HEK293 (cell line): Measurements from ENCODE around the gene THUMPD3.

Experiments used
- CTCF ChIA-PET: fragments of 350-600 bp; formaldehyde crosslinking; extraction: SDS; loops from one replicate; lab custom pipeline; 2021; ENCODE audit warnings: antibody characterized with exemption; lab: Yijun Ruan, JAX
- POLR2A ChIA-PET: fragments of 300-600 bp; formaldehyde crosslinking; extraction: SDS; loops from one replicate; lab custom pipeline; 2020; ENCODE audit warnings: antibody characterized with exemption, inconsistent platforms; lab: Yijun Ruan, JAX
- H3K27ac ChIP-seq: fragments of 200-500 bp; sonication (Bioruptor generic); 2 replicates; pipeline ENCODE4 v1.5.1; 2014; ENCODE audit warnings: low read depth, low read length, control low read depth, inconsistent platforms; ENCODE audit errors: extremely low read depth
- H3K36me3 ChIP-seq, 2 experiments: fragments of 200-500 bp in 1 of 2; sonication (Bioruptor generic) in 1 of 2; 1 replicate in 1 of 2; 2 replicates in 1 of 2; pipeline ENCODE4 v1.5.1; 2014 to 2017; ENCODE audit warnings: inconsistent platforms in 2 of 2, low read length in 2 of 2; ENCODE audit not compliant: control insufficient read depth in 2 of 2, insufficient read depth in 1 of 2
- H3K4me1 ChIP-seq: fragments of 200-500 bp; sonication (Bioruptor generic); 2 replicates; pipeline ENCODE4 v1.5.1; 2014; ENCODE audit warnings: mild to moderate bottlenecking, low read length, inconsistent platforms; ENCODE audit not compliant: control insufficient read depth, insufficient read depth
- H3K4me3 ChIP-seq: 2 replicates; pipeline ENCODE4 v1.5.1; 2011; ENCODE audit warnings: low read depth, mild to moderate bottlenecking, control low read depth, low read length, moderate library complexity
- H3K9me3 ChIP-seq: fragments of 200-500 bp; sonication (Bioruptor generic); 2 replicates; pipeline ENCODE4 v1.5.1; 2014; ENCODE audit warnings: low read depth, low read length, inconsistent platforms; ENCODE audit not compliant: control insufficient read depth, insufficient read depth
- FEZF1 ChIP-seq: fragments of 450-650 bp; formaldehyde crosslinking; IDR thresholded peaks from 2 replicates; pipeline ENCODE4 v1.5.1; 2016; ENCODE audit warnings: missing biosample characterization, missing genetic modification characterization
- HOXD13 ChIP-seq: sonication (generic); formaldehyde crosslinking; IDR thresholded peaks from 2 replicates; pipeline ENCODE4 v1.8.0; 2022; ENCODE audit warnings: missing genetic modification reagents, borderline replicate concordance
- RBAK ChIP-seq: fragments of 450-650 bp; formaldehyde crosslinking; IDR thresholded peaks from 2 replicates; pipeline ENCODE4 v1.5.1; 2016; ENCODE audit warnings: missing biosample characterization, missing genetic modification characterization
- SP3 ChIP-seq: fragments of 450-650 bp; formaldehyde crosslinking; IDR thresholded peaks from 2 replicates; pipeline ENCODE4 v1.5.1; 2016; ENCODE audit warnings: missing biosample characterization, missing genetic modification characterization
- SP7 ChIP-seq: fragments of 450-650 bp; formaldehyde crosslinking; IDR thresholded peaks from 2 replicates; pipeline ENCODE4 v1.5.1; 2016; ENCODE audit warnings: missing biosample characterization, missing genetic modification characterization
- YY2 ChIP-seq: fragments of 450-650 bp; formaldehyde crosslinking; IDR thresholded peaks from 2 replicates; pipeline ENCODE4 v1.5.1; 2016; ENCODE audit warnings: missing biosample characterization, missing genetic modification characterization
- ZBTB21 ChIP-seq: fragments of 450-650 bp; formaldehyde crosslinking; IDR thresholded peaks from 2 replicates; pipeline ENCODE4 v1.5.1; 2017; ENCODE audit warnings: missing biosample characterization, missing genetic modification characterization
- ZNF132 ChIP-seq: fragments of 450-650 bp; formaldehyde crosslinking; IDR thresholded peaks from 2 replicates; pipeline ENCODE4 v1.5.1; 2017; ENCODE audit warnings: missing biosample characterization, missing genetic modification characterization, borderline replicate concordance
- ZNF133 ChIP-seq: fragments of 450-650 bp; formaldehyde crosslinking; IDR thresholded peaks from 2 replicates; pipeline ENCODE4 v1.5.1; 2016; ENCODE audit warnings: missing biosample characterization, missing genetic modification characterization
- ZNF169 ChIP-seq: fragments of 450-650 bp; formaldehyde crosslinking; IDR thresholded peaks from 2 replicates; pipeline ENCODE4 v1.5.1; 2016; ENCODE audit warnings: missing biosample characterization, missing genetic modification characterization
- ZNF23 ChIP-seq: fragments of 450-650 bp; formaldehyde crosslinking; IDR thresholded peaks from 2 replicates; pipeline ENCODE4 v1.5.1; 2016; ENCODE audit warnings: missing biosample characterization, missing genetic modification characterization, borderline replicate concordance
- ZNF266 ChIP-seq: fragments of 450-650 bp; formaldehyde crosslinking; IDR thresholded peaks from 2 replicates; pipeline ENCODE4 v1.5.1; 2016; ENCODE audit warnings: missing biosample characterization, missing genetic modification characterization, low read depth
- ZNF324 ChIP-seq: fragments of 450-650 bp; formaldehyde crosslinking; IDR thresholded peaks from 2 replicates; pipeline ENCODE4 v1.5.1; 2016; ENCODE audit warnings: missing biosample characterization, missing genetic modification characterization
- ZNF501 ChIP-seq: fragments of 450-650 bp; formaldehyde crosslinking; IDR thresholded peaks from 2 replicates; pipeline ENCODE4 v1.5.1; 2016; ENCODE audit warnings: missing biosample characterization, missing genetic modification characterization
- ZNF514 ChIP-seq: fragments of 450-650 bp; formaldehyde crosslinking; IDR thresholded peaks from 2 replicates; pipeline ENCODE4 v1.5.1; 2016; ENCODE audit warnings: missing biosample characterization, missing genetic modification characterization
- ZNF561 ChIP-seq: fragments of 450-650 bp; IDR thresholded peaks from 2 replicates; pipeline ENCODE4 v1.5.1; 2018; ENCODE audit warnings: missing biosample characterization, missing genetic modification characterization, borderline replicate concordance
- ZNF623 ChIP-seq: fragments of 450-650 bp; formaldehyde crosslinking; IDR thresholded peaks from 2 replicates; pipeline ENCODE4 v1.5.1; 2016; ENCODE audit warnings: missing biosample characterization, missing genetic modification characterization
- ZNF658 ChIP-seq: fragments of 450-650 bp; formaldehyde crosslinking; IDR thresholded peaks from 2 replicates; pipeline ENCODE4; 2016; ENCODE audit warnings: missing biosample characterization, missing genetic modification characterization
- ZNF664 ChIP-seq: fragments of 450-650 bp; formaldehyde crosslinking; IDR thresholded peaks from 2 replicates; pipeline ENCODE4 v1.5.1; 2016; ENCODE audit warnings: missing biosample characterization, missing genetic modification characterization
- TF ChIP-seq, protein P1 (sequence below): fragments of 450-650 bp; formaldehyde crosslinking; IDR thresholded peaks from 2 replicates; pipeline ENCODE4 v1.5.1; 2016; ENCODE audit warnings: missing biosample characterization, missing genetic modification characterization
- TF ChIP-seq, protein P2 (sequence below): fragments of 450-650 bp; formaldehyde crosslinking; IDR thresholded peaks from 2 replicates; pipeline ENCODE4 v1.5.1; 2016; ENCODE audit warnings: missing biosample characterization, missing genetic modification characterization
- TF ChIP-seq, protein P3 (sequence below): fragments of 450-650 bp; formaldehyde crosslinking; IDR thresholded peaks from 2 replicates; pipeline ENCODE4 v1.5.1; 2016; ENCODE audit warnings: missing biosample characterization, missing genetic modification characterization, low read depth
- TF ChIP-seq, protein P4 (sequence below): fragments of 450-650 bp; formaldehyde crosslinking; IDR thresholded peaks from 2 replicates; pipeline ENCODE4 v1.5.0; 2017; ENCODE audit warnings: missing biosample characterization, missing genetic modification characterization, borderline replicate concordance

The THUMPD3 gene

DNA sequence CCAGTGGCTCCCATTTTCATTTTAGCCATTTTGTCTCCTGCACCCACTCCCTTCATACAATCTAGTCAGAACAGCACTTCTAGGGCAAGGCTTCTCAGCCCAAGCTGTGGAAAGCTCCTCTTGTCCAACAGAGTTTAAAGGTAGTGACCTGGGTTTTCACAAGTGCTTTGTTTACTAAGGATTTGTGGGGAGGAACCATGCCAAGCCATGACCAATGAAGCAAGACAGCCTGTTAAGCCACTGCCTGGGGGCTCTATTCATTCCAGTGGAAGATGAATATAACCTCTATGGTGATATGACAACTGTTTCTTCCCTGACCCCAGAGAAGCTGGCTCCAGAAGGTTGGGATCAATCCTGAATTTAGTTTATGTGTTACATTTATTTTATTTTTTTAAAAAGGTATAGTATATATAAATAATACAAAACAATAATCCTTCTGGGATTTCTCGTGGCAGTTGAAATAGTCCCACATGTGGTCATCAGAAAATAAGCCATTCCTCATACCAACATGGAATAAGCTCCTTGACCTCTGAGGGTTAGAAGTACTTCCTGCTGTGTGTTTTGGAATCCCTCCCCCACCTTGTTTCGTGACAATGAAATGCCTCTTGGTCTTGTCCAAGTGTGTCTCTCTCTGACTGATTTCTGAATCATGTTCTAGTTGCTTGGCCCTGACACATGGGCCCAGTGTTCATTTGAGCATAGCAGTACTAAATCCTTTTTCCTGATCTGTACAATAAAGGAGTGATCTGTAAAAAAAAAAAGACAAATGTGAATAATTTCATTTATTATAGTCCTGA, 13.3 kb upstream of the THUMPD3 start:
- ChIA-PET CTCF (interaction anchor here (0.5 to 0.6 kb wide), 4 partner anchors 39 to 910 kb away, joined by 3 to 4 read pairs (median 3); no protein-coding TSS in a partner anchor), POLR2A (no interaction called here)

DNA sequence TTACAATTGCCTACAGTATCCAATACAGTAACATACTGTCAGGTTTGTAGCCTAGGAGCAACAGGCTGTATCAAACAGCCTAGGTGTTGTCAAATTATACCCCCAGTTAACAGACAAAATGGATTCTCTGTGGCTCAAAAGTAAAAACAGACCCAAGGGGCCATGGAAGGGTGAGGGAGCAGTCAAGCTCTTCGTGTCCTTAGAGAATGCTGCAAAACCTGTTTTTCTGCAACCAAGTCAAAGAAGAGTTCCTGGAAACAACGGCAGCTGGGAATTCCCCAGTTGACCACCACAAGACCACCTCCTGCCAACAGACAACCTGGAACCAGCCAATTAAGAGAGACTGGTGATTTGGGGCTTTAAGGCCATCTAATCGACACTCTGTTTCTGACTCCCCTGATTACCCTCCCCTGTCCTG, 11.1 kb upstream of the THUMPD3 start:
- peaks cover 3% of the 10 kb centered on the region; the same call in 1 of the 2 replicates for H3K4me1 ChIP-seq
- no peak overlapping the region for H3K4me3 ChIP-seq
- no peaks in the 10 kb centered on the region for H3K9me3 ChIP-seq
- ChIA-PET POLR2A (interaction anchor here (0.7 kb wide), 2 partner anchors 10 to 12 kb away, joined by 3 to 5 read pairs; no protein-coding TSS in a partner anchor), CTCF (interaction anchor here (0.5 to 3.0 kb wide), 6 partner anchors 11 to 380 kb away, joined by 3 to 31 read pairs (median 4); partner anchors contain the start of gene THUMPD3)
- H3K36me3 ChIP-seq, result no peaks in the 10 kb centered on the region
- no peak overlapping the region for H3K27ac ChIP-seq
- TF ChIP-seq, protein P1, sequence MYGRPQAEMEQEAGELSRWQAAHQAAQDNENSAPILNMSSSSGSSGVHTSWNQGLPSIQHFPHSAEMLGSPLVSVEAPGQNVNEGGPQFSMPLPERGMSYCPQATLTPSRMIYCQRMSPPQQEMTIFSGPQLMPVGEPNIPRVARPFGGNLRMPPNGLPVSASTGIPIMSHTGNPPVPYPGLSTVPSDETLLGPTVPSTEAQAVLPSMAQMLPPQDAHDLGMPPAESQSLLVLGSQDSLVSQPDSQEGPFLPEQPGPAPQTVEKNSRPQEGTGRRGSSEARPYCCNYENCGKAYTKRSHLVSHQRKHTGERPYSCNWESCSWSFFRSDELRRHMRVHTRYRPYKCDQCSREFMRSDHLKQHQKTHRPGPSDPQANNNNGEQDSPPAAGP (tag by site-specific recombination), result no peak
- TF ChIP-seq ZNF132 (tag by site-specific recombination), result no peak
- TF ChIP-seq ZNF169 (tag by site-specific recombination), result no peak
- TF ChIP-seq ZNF23 (tag by site-specific recombination), result no peak
- TF ChIP-seq ZNF658 (tag by site-specific recombination), result no peak
- no peak for TF ChIP-seq YY2 (tag by site-specific recombination)
- TF ChIP-seq, protein P2, sequence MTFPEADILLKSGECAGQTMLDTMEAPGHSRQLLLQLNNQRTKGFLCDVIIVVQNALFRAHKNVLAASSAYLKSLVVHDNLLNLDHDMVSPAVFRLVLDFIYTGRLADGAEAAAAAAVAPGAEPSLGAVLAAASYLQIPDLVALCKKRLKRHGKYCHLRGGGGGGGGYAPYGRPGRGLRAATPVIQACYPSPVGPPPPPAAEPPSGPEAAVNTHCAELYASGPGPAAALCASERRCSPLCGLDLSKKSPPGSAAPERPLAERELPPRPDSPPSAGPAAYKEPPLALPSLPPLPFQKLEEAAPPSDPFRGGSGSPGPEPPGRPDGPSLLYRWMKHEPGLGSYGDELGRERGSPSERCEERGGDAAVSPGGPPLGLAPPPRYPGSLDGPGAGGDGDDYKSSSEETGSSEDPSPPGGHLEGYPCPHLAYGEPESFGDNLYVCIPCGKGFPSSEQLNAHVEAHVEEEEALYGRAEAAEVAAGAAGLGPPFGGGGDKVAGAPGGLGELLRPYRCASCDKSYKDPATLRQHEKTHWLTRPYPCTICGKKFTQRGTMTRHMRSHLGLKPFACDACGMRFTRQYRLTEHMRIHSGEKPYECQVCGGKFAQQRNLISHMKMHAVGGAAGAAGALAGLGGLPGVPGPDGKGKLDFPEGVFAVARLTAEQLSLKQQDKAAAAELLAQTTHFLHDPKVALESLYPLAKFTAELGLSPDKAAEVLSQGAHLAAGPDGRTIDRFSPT (tag by site-specific recombination), result no peak
- no peak for TF ChIP-seq ZNF324 (tag by site-specific recombination)
- no peak for TF ChIP-seq ZBTB21 (tag by site-specific recombination)
- TF ChIP-seq HOXD13, result no peak
- no peak for TF ChIP-seq FEZF1 (tag by site-specific recombination)
- TF ChIP-seq ZNF501 (tag by site-specific recombination), result no peak
- TF ChIP-seq ZNF664 (tag by site-specific recombination), result no peak
- no peak for TF ChIP-seq ZNF561
- TF ChIP-seq, all 188 proteins: peak for 0

More for the DNA sequence above, 13.3 kb upstream of the THUMPD3 start:
- Histone ChIP-seq H3K36me3 (no peaks in the 10 kb centered on the region), H3K4me3 (no peak overlapping the region), H3K4me1 (peaks cover 3% of the 10 kb centered on the region; the same call in 1 of the 2 replicates), H3K9me3 (no peaks in the 10 kb centered on the region), H3K27ac (no peak overlapping the region)
- TF ChIP-seq ZNF514 (tag by site-specific recombination) (no peak), RBAK (tag by site-specific recombination) (no peak), ZNF266 (no peak), ZNF133 (tag by site-specific recombination) (no peak), SP7 (tag by site-specific recombination) (no peak), ZNF623 (no peak), SP3 (no peak)
- TF ChIP-seq, protein P1 (tag by site-specific recombination), result no peak
- TF ChIP-seq, protein P3, sequence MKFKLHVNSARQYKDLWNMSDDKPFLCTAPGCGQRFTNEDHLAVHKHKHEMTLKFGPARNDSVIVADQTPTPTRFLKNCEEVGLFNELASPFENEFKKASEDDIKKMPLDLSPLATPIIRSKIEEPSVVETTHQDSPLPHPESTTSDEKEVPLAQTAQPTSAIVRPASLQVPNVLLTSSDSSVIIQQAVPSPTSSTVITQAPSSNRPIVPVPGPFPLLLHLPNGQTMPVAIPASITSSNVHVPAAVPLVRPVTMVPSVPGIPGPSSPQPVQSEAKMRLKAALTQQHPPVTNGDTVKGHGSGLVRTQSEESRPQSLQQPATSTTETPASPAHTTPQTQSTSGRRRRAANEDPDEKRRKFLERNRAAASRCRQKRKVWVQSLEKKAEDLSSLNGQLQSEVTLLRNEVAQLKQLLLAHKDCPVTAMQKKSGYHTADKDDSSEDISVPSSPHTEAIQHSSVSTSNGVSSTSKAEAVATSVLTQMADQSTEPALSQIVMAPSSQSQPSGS (tag by site-specific recombination), result no peak
- TF ChIP-seq, protein P4, sequence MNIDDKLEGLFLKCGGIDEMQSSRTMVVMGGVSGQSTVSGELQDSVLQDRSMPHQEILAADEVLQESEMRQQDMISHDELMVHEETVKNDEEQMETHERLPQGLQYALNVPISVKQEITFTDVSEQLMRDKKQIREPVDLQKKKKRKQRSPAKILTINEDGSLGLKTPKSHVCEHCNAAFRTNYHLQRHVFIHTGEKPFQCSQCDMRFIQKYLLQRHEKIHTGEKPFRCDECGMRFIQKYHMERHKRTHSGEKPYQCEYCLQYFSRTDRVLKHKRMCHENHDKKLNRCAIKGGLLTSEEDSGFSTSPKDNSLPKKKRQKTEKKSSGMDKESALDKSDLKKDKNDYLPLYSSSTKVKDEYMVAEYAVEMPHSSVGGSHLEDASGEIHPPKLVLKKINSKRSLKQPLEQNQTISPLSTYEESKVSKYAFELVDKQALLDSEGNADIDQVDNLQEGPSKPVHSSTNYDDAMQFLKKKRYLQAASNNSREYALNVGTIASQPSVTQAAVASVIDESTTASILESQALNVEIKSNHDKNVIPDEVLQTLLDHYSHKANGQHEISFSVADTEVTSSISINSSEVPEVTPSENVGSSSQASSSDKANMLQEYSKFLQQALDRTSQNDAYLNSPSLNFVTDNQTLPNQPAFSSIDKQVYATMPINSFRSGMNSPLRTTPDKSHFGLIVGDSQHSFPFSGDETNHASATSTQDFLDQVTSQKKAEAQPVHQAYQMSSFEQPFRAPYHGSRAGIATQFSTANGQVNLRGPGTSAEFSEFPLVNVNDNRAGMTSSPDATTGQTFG (tag by site-specific recombination), result no peak
